DND-41 (cell line): ENCODE measurements around the gene GPR31.

ENCODE experiments used
- ATAC-seq: fragments of 200-7000 bp; cut with Tn5 transposase; 3 replicates; pipeline ENCODE4 v1.9.1; 2021; ENCODE audit warnings: low read depth; ENCODE audit not compliant: insufficient read depth
- DNase-seq: peaks from one replicate; pipeline ENCODE4 v3.0.0-alpha.2; 2020
- H2AFZ ChIP-seq: 2 replicates; pipeline ENCODE4 v1.6.0; 2012; ENCODE audit warnings: low read depth, low read length
- H3K27ac ChIP-seq: 2 replicates; pipeline ENCODE4 v1.5.1; 2012; ENCODE audit warnings: low read length, inconsistent platforms
- H3K27me3 ChIP-seq: fragments of 200-600 bp; sonication (generic); 2 replicates; pipeline ENCODE4 v1.6.0; 2012; ENCODE audit warnings: low read length, mild to moderate bottlenecking, inconsistent platforms; ENCODE audit not compliant: insufficient read depth, poor library complexity
- H3K36me3 ChIP-seq: 2 replicates; pipeline ENCODE4 v1.5.1; 2012; ENCODE audit warnings: low read length, inconsistent platforms; ENCODE audit not compliant: insufficient read depth
- H3K4me1 ChIP-seq: 2 replicates; pipeline ENCODE4 v1.5.1; 2012; ENCODE audit warnings: mild to moderate bottlenecking, low read length; ENCODE audit not compliant: insufficient read depth
- H3K4me2 ChIP-seq: 2 replicates; pipeline ENCODE4 v1.6.0; 2012; ENCODE audit warnings: mild to moderate bottlenecking, moderate library complexity, low read length, inconsistent platforms; ENCODE audit not compliant: insufficient read depth
- H3K4me3 ChIP-seq, 2 experiments: fragments of 200-600 bp in 1 of 2; shearing (Covaris generic) in 1 of 2; 2 replicates each; pipeline ENCODE4 v1.5.1; 2012 to 2016; ENCODE audit warnings: inconsistent platforms in 2 of 2, low read length in 2 of 2, mild to moderate bottlenecking in 2 of 2, low read depth in 1 of 2, moderate library complexity in 1 of 2
- H3K79me2 ChIP-seq: 2 replicates; pipeline ENCODE4 v1.6.0; 2012; ENCODE audit warnings: low read length, inconsistent platforms; ENCODE audit not compliant: insufficient read depth
- H3K9ac ChIP-seq: 2 replicates; pipeline ENCODE4 v1.6.0; 2012; ENCODE audit warnings: low read depth, mild to moderate bottlenecking, inconsistent platforms, low read length, moderate library complexity
- H3K9me3 ChIP-seq: 2 replicates; pipeline ENCODE4 v1.5.1; 2012; ENCODE audit warnings: low read length, moderate library complexity, mild to moderate bottlenecking, inconsistent platforms; ENCODE audit not compliant: insufficient read depth, severe bottlenecking
- H4K20me1 ChIP-seq: 2 replicates; pipeline ENCODE4 v1.6.0; 2012; ENCODE audit warnings: low read length; ENCODE audit not compliant: insufficient read depth
- EZH2 ChIP-seq: IDR thresholded peaks from 3 replicates; pipeline ENCODE4 v1.6.1; 2012; ENCODE audit warnings: borderline replicate concordance, low read depth, mild to moderate bottlenecking, moderate library complexity, low read length, inconsistent platforms; ENCODE audit not compliant: severe bottlenecking
- TF ChIP-seq, protein P1 (sequence below): IDR thresholded peaks from 2 replicates; pipeline ENCODE4 v1.5.1; 2012; ENCODE audit warnings: borderline replicate concordance, low read length, moderate library complexity, mild to moderate bottlenecking; ENCODE audit not compliant: poor library complexity, severe bottlenecking; ENCODE audit errors: extremely low read depth

Gene GPR31

DNA sequence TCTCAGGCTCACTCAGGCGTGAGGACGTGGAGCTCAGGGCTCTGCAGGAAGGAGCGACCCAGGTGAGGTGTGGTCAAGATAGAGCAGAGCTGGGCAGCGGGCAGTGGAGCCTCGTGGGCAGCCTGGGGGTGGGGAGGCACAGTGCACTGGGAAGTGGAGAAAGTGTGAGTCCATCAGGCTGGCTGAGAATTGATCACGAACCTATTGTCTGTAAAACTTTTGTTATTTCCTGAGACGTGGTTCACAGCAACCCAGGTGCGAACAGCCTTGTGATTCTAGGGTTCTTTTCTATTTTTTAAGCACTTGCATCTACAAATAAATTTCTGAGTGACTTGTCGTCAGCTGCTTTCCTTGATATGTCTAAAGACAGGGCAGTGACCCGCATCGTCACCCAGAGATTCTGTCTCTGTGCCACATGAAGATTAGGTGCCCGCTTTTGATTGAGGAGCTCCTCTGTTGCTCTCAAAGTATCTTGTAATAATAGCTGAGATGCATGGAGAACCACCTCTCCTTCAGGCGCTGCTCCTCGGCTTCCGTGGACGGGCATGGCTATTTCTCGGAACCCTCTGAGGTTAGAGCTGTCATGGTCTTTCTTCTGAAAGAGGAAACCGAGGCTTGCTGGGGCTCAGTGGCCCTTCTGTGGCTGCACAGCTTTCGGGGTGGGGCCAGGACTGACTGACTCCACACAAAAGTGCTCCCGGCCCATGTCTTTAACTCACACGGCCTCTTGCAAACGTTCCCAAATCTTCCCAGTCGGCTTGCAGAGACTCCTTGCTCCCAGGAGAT, 35.5 kb downstream of the GPR31 start:
- Histone ChIP-seq H4K20me1 (no peaks in the 10 kb centered on the region), H2AFZ (no peak overlapping the region), H3K27me3 (peaks cover 3% of the 10 kb centered on the region), H3K27ac (no peak overlapping the region), H3K79me2 (no peaks in the 10 kb centered on the region), H3K4me3 (no peak overlapping the region), H3K4me1 (no peaks in the 10 kb centered on the region), H3K9me3 (no peaks in the 10 kb centered on the region), H3K9ac (no peak overlapping the region), H3K4me2 (no peak overlapping the region), H3K36me3 (no peaks in the 10 kb centered on the region)
- no peak for TF ChIP-seq EZH2
- TF ChIP-seq, protein P1, sequence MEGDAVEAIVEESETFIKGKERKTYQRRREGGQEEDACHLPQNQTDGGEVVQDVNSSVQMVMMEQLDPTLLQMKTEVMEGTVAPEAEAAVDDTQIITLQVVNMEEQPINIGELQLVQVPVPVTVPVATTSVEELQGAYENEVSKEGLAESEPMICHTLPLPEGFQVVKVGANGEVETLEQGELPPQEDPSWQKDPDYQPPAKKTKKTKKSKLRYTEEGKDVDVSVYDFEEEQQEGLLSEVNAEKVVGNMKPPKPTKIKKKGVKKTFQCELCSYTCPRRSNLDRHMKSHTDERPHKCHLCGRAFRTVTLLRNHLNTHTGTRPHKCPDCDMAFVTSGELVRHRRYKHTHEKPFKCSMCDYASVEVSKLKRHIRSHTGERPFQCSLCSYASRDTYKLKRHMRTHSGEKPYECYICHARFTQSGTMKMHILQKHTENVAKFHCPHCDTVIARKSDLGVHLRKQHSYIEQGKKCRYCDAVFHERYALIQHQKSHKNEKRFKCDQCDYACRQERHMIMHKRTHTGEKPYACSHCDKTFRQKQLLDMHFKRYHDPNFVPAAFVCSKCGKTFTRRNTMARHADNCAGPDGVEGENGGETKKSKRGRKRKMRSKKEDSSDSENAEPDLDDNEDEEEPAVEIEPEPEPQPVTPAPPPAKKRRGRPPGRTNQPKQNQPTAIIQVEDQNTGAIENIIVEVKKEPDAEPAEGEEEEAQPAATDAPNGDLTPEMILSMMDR, result no peak
- DNase-seq, result no peak
- ATAC-seq, result no peak

DNA sequence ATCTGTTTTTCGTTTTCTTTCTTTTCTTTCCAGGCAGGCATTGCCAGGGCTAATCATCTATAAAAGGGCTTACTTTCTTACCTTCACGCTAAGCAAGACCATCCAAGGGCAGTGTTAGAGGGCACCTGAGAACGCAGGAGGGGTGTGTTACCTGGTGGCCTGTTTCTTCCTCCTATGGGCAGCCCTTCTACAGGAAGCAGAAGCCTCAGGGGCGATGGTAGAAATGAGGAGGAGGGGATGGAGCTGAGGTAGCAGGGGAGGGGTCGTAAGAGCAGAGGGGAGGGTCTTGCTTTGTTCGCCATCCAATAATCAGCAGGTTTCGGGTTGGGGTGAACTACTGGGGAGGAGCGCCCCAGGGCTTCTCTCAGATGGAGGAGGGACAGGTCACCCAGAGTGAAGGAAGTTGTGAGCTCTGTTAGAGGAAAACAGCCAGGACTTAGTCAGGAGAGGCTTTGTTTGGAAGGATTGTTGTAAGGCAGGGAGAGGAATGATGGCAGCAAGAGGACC, 36.4 kb downstream of the GPR31 start:
- H3K9ac ChIP-seq, result no peak overlapping the region

DNA sequence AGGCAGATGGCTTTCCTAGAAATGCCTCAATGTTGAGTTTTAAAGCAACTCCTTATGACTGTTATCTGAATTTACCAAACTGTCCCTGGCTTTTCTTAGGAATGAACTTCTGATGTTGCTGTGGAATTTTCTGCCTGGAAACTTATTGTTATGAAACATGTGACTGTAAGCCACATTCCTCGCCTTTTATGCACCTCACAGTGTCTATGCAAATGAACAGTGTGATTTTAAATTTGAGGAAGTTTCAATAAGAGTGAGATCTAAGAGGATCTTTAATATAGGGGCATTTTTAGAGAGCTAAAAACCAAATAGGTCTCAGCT, 37.2 kb downstream of the GPR31 start:
- no peak overlapping the region for H3K9ac ChIP-seq
- no peaks in the 10 kb centered on the region for H3K4me1 ChIP-seq
- no peaks in the 10 kb centered on the region for H3K9me3 ChIP-seq
- no peaks in the 10 kb centered on the region for H4K20me1 ChIP-seq
- TF ChIP-seq EZH2, result no peak
- TF ChIP-seq, protein P1, result no peak
- no peak overlapping the region for H2AFZ ChIP-seq
- no peak overlapping the region for H3K4me3 ChIP-seq
- no peaks in the 10 kb centered on the region for H3K79me2 ChIP-seq
- ATAC-seq, result no peak
- H3K27me3 ChIP-seq, result peaks cover 3% of the 10 kb centered on the region
- no peak for DNase-seq
- H3K36me3 ChIP-seq, result no peaks in the 10 kb centered on the region
- H3K27ac ChIP-seq, result no peak overlapping the region
- no peak overlapping the region for H3K4me2 ChIP-seq

More for the DNA sequence above, 36.4 kb downstream of the GPR31 start:
- Histone ChIP-seq H3K36me3 (no peaks in the 10 kb centered on the region), H3K9me3 (no peaks in the 10 kb centered on the region), H4K20me1 (no peaks in the 10 kb centered on the region), H3K4me2 (no peak overlapping the region), H3K4me1 (no peaks in the 10 kb centered on the region), H3K4me3 (no peak overlapping the region), H3K79me2 (no peaks in the 10 kb centered on the region), H3K27ac (no peak overlapping the region), H3K27me3 (peaks cover 3% of the 10 kb centered on the region), H2AFZ (no peak overlapping the region)
- ATAC-seq, result no peak
- DNase-seq, result no peak
- TF ChIP-seq, protein P1, result no peak
- TF ChIP-seq EZH2, result no peak
